H9 (cell line): ENCODE measurements around the gene TMEM272. TPM values are rescaled to one million over a fixed set of nuclear protein-coding genes. Genes with fewer than 3 reads are reported as not detected.

ENCODE experiments used
- DNase-seq: peaks from one replicate; pipeline ENCODE4 v3.0.0-alpha.2; 2017
- H2AFZ ChIP-seq: one replicate; pipeline ENCODE4 v1.6.1; 2013; ENCODE audit warnings: mild to moderate bottlenecking, low read length, control low read depth, moderate library complexity
- H2AK5ac ChIP-seq: 2 replicates; pipeline ENCODE4 v1.6.1; 2013; ENCODE audit warnings: low read length, control low read depth, mixed read lengths; ENCODE audit not compliant: insufficient read length
- H2BK120ac ChIP-seq: one replicate; pipeline ENCODE4 v1.6.1; 2013; ENCODE audit warnings: low read depth, mild to moderate bottlenecking, low read length, control low read depth, inconsistent platforms; ENCODE audit not compliant: poor library complexity, severe bottlenecking
- H2BK12ac ChIP-seq: 2 replicates; pipeline ENCODE4 v1.6.1; 2013; ENCODE audit warnings: low read length, control low read depth, mixed read lengths, low read depth; ENCODE audit not compliant: insufficient read length
- H2BK15ac ChIP-seq: 2 replicates; pipeline ENCODE4 v1.6.1; 2013; ENCODE audit warnings: low read depth, low read length, control low read depth
- H2BK20ac ChIP-seq: one replicate; pipeline ENCODE4 v1.6.1; 2013; ENCODE audit warnings: low read depth, mild to moderate bottlenecking, low read length, control low read depth, inconsistent platforms; ENCODE audit not compliant: poor library complexity, severe bottlenecking
- H2BK5ac ChIP-seq: 2 replicates; pipeline ENCODE4 v1.6.1; 2013; ENCODE audit warnings: low read length, control low read depth, mixed read lengths; ENCODE audit not compliant: insufficient read length
- H3K14ac ChIP-seq: 2 replicates; pipeline ENCODE4 v1.6.1; 2013; ENCODE audit warnings: low read length, control low read depth; ENCODE audit not compliant: insufficient read depth
- H3K18ac ChIP-seq: 2 replicates; pipeline ENCODE4 v1.6.1; 2013; ENCODE audit warnings: low read depth, mild to moderate bottlenecking, mixed read lengths, low read length, control low read depth; ENCODE audit not compliant: insufficient read length
- H3K23ac ChIP-seq: 2 replicates; pipeline ENCODE4 v1.6.1; 2013; ENCODE audit warnings: low read length, control low read depth, mixed read lengths, low read depth; ENCODE audit not compliant: insufficient read length
- H3K23me2 ChIP-seq: 2 replicates; pipeline ENCODE4 v1.6.1; 2013; ENCODE audit warnings: low read depth, mild to moderate bottlenecking, mixed read lengths, low read length, control low read depth; ENCODE audit not compliant: insufficient read length, poor library complexity, severe bottlenecking
- H3K27ac ChIP-seq: 2 replicates; pipeline ENCODE4 v1.5.1; 2013; ENCODE audit warnings: low read length, control low read depth, mixed read lengths, low read depth; ENCODE audit not compliant: insufficient read length
- H3K27me3 ChIP-seq: 2 replicates; pipeline ENCODE4 v1.6.1; 2013; ENCODE audit warnings: low read length, control low read depth, inconsistent platforms; ENCODE audit not compliant: insufficient read depth
- H3K4ac ChIP-seq: 2 replicates; pipeline ENCODE4 v1.6.1; 2013; ENCODE audit warnings: low read depth, mild to moderate bottlenecking, control low read depth, inconsistent platforms, low read length, moderate library complexity
- H3K4me1 ChIP-seq: 2 replicates; pipeline ENCODE4 v1.6.1; 2013; ENCODE audit warnings: low read length, control low read depth, inconsistent platforms; ENCODE audit not compliant: insufficient read depth
- H3K4me2 ChIP-seq: 2 replicates; pipeline ENCODE4 v1.6.1; 2013; ENCODE audit warnings: low read length, control low read depth, mixed read lengths; ENCODE audit not compliant: insufficient read length, insufficient read depth
- H3K56ac ChIP-seq: 2 replicates; pipeline ENCODE4 v1.6.1; 2013; ENCODE audit warnings: low read depth, mild to moderate bottlenecking, mixed read lengths, low read length, control low read depth; ENCODE audit not compliant: insufficient read length
- H3K79me1 ChIP-seq: 2 replicates; pipeline ENCODE4 v1.6.1; 2013; ENCODE audit warnings: low read depth, mild to moderate bottlenecking, moderate library complexity, low read length, control low read depth, inconsistent platforms; ENCODE audit not compliant: insufficient read depth, poor library complexity, severe bottlenecking
- H3K79me2 ChIP-seq: 2 replicates; pipeline ENCODE4 v1.6.1; 2013; ENCODE audit warnings: low read length, control low read depth, inconsistent platforms; ENCODE audit not compliant: insufficient read depth
- H3K9ac ChIP-seq: 2 replicates; pipeline ENCODE4 v1.6.1; 2013; ENCODE audit warnings: low read length, control low read depth, mixed read lengths; ENCODE audit not compliant: insufficient read length; ENCODE audit errors: extremely low read depth
- H3K9me3 ChIP-seq: one replicate; pipeline ENCODE4 v1.6.1; 2013; ENCODE audit warnings: low read depth, low read length, inconsistent platforms; ENCODE audit not compliant: control insufficient read depth
- H3T11ph ChIP-seq: one replicate; pipeline ENCODE4 v1.6.1; 2013; ENCODE audit warnings: mild to moderate bottlenecking, low read length, control low read depth, inconsistent platforms
- H4K20me1 ChIP-seq: one replicate; pipeline ENCODE4 v1.6.1; 2013; ENCODE audit not compliant: control insufficient read depth, insufficient read length, insufficient read depth
- H4K5ac ChIP-seq: 2 replicates; pipeline ENCODE4 v1.6.1; 2013; ENCODE audit warnings: low read depth, mild to moderate bottlenecking, mixed read lengths, low read length, control low read depth; ENCODE audit not compliant: insufficient read length
- H4K8ac ChIP-seq: replicated peaks from 2 replicates; pipeline ENCODE4 v1.6.1; 2013; ENCODE audit warnings: low read length, control low read depth, mixed read lengths, low read depth; ENCODE audit not compliant: insufficient read length
- H4K91ac ChIP-seq: 2 replicates; pipeline ENCODE4 v1.6.1; 2013; ENCODE audit warnings: low read depth, mild to moderate bottlenecking, moderate library complexity, mixed read lengths, low read length, control low read depth; ENCODE audit not compliant: insufficient read length
- H3K27ac Mint-ChIP-seq, 3 experiments: 2 replicates in 2 of 3; 3 replicates in 1 of 3; pipeline ENCODE4 v1.8.0; 2020 to 2021; ENCODE audit warnings: mixed read lengths in 3 of 3, mild to moderate bottlenecking in 1 of 3, moderate library complexity in 1 of 3
- H3K27me3 Mint-ChIP-seq: 2 replicates; pipeline ENCODE4 v1.8.0; 2021; ENCODE audit warnings: low read depth, mild to moderate bottlenecking, moderate library complexity, mixed read lengths
- H3K36me3 Mint-ChIP-seq, 3 experiments: 2 replicates in 2 of 3; 3 replicates in 1 of 3; pipeline ENCODE4 v1.8.0; 2020 to 2021; ENCODE audit warnings: low read depth in 3 of 3, mixed read lengths in 3 of 3; ENCODE audit not compliant: insufficient read depth in 1 of 3
- H3K4me1 Mint-ChIP-seq, 2 experiments: 2 replicates each; pipeline ENCODE4 v1.8.0; 2020; ENCODE audit warnings: mixed read lengths in 2 of 2
- H3K4me3 Mint-ChIP-seq, 2 experiments: 2 replicates in 1 of 2; 3 replicates in 1 of 2; pipeline ENCODE4 v1.8.0; 2020 to 2021; ENCODE audit warnings: mild to moderate bottlenecking in 2 of 2, mixed read lengths in 2 of 2, moderate library complexity in 1 of 2
- H3K9me3 Mint-ChIP-seq, 2 experiments: 2 replicates in 1 of 2; 3 replicates in 1 of 2; pipeline ENCODE4 v1.8.0; 2020; ENCODE audit warnings: mild to moderate bottlenecking in 2 of 2, mixed read lengths in 2 of 2, moderate library complexity in 1 of 2
- CTCF ChIP-seq: fragments of 200-600 bp; sonication (generic); conservative IDR thresholded peaks from 3 replicates; pipeline ENCODE4 v1.8.0; 2021; ENCODE audit warnings: antibody characterized with exemption, mild to moderate bottlenecking
- WGBS: extraction: QIAGEN DNeasy Blood & Tissue Kit; methylation state at CpG from one replicate; pipeline ENCODE4 v1.1.7; 2013; ENCODE audit warnings: missing lambda C conversion rate, low lambda C conversion rate, mixed read lengths; ENCODE audit not compliant: insufficient read length; ENCODE audit errors: extremely low coverage; 5-methylcytosine and 5-hydroxymethylcytosine counted together
- total RNA-seq: library from RNA; stranded (reverse); gene quantifications from 2 replicates; pipeline ENCODE4 v1.2.1, GENCODE V29; 2021

The TMEM272 gene
- total RNA-seq, 1 experiment from 2014 or later, result not detected

- no peak overlapping the region for H2BK5ac ChIP-seq
- H2AFZ ChIP-seq, result no peak overlapping the region
- no peak overlapping the region for H4K5ac ChIP-seq
- H3K23me2 ChIP-seq, result peaks cover 4% of the 10 kb centered on the region
- Mint-ChIP-seq H3K9me3 (no peaks in the 10 kb centered on the region), H3K4me1 (peaks cover 37 to 40% of the 10 kb centered on the region in 2 experiments), H3K4me3 (no peak overlapping the region; a peak in 1 of 5 replicates), H3K27ac (no peak overlapping the region), H3K27me3 (peaks cover 2% of the 10 kb centered on the region), H3K36me3 (no peaks in the 10 kb centered on the region)
- no peak overlapping the region for H3K9ac ChIP-seq
- no peak overlapping the region for H2BK120ac ChIP-seq
- no peak overlapping the region for H3K4me2 ChIP-seq
- H3K79me2 ChIP-seq, result no peaks in the 10 kb centered on the region
- no peaks in the 10 kb centered on the region for H3K79me1 ChIP-seq
- no peak overlapping the region for H2BK20ac ChIP-seq
- H3K56ac ChIP-seq, result no peak overlapping the region
- no peak overlapping the region for H2BK12ac ChIP-seq
- H3K14ac ChIP-seq, result peak overlapping the region; percentile 69; the same call in 1 of the 2 replicates
- no peaks in the 10 kb centered on the region for H3K27me3 ChIP-seq
- WGBS, result no CpG with 5 or more reads among the region's 13 CpGs
- no peak overlapping the region for H2BK15ac ChIP-seq
- H4K20me1 ChIP-seq, result no peaks in the 10 kb centered on the region
- H4K91ac ChIP-seq, result no peak overlapping the region
- H3T11ph ChIP-seq, result no peak overlapping the region
- H3K18ac ChIP-seq, result no peak overlapping the region
- peak; percentile 82 for TF ChIP-seq CTCF
- peak; percentile 73 for DNase-seq
- H3K23ac ChIP-seq, result no peak overlapping the region
- peaks cover 6% of the 10 kb centered on the region; the same call in 1 of the 2 replicates for H3K4me1 ChIP-seq
- H2AK5ac ChIP-seq, result no peak overlapping the region
- no peak overlapping the region for H3K4ac ChIP-seq
- no peak overlapping the region for H4K8ac ChIP-seq
- no peaks in the 10 kb centered on the region for H3K9me3 ChIP-seq
- H3K27ac ChIP-seq, result no peak overlapping the region
Measured at GRCh38 chr13:51814825-51815650, 29.9 kb downstream of the TMEM272 start.
